K562 (cell line): ENCODE data around the gene AGAP6. TPM values are rescaled to one million over a fixed set of nuclear protein-coding genes. Genes with fewer than 3 reads are reported as not detected.
"Not testable (repeated sequence)": the region's sequence is repeated elsewhere in the genome, so short reads cannot be mapped to it uniquely, and the experiment has no call there.

Experiments
- E2F6 ChIP-seq, 2 experiments: IDR thresholded peaks; 2 replicates each; pipeline ENCODE4 v1.6.1; 2011; ENCODE audit warnings: borderline replicate concordance in 1 of 2, control low read depth in 1 of 2, low read depth in 1 of 2, low read length in 1 of 2, mild to moderate bottlenecking in 1 of 2, mixed read lengths in 1 of 2, moderate library complexity in 1 of 2; ENCODE audit not compliant: insufficient read depth in 1 of 2, insufficient read length in 1 of 2, poor library complexity in 1 of 2, severe bottlenecking in 1 of 2; ENCODE audit errors: extremely low read depth in 1 of 2
- ETV1 ChIP-seq: fragments of 450-650 bp; conservative IDR thresholded peaks from 2 replicates; pipeline ENCODE4 v1.6.1; 2016; ENCODE audit warnings: missing genetic modification characterization, control low read depth, low read depth, missing compliant biosample characterization
- JUND ChIP-seq, 2 experiments: IDR thresholded peaks; 2 replicates in 1 of 2; 3 replicates in 1 of 2; pipeline ENCODE4 v1.6.1; 2011; ENCODE audit warnings: borderline replicate concordance in 2 of 2, low read depth in 2 of 2, low read length in 2 of 2, improper control_type of control experiment in 1 of 2, missing biosample characterization in 1 of 2, missing genetic modification characterization in 1 of 2, missing genetic modification reagents in 1 of 2
- KDM5B ChIP-seq: fragments of 200-600 bp; sonication (generic); IDR thresholded peaks from 2 replicates; pipeline ENCODE4 v1.6.1; 2012; ENCODE audit warnings: low read depth, mild to moderate bottlenecking, moderate library complexity, low read length, control low read depth, inconsistent platforms; ENCODE audit not compliant: insufficient replicate concordance
- POLR2A ChIP-seq: fragments of 450-650 bp; conservative IDR thresholded peaks from 2 replicates; pipeline ENCODE4 v1.6.1; 2016
- POLR2AphosphoS5 ChIP-seq: IDR thresholded peaks from 2 replicates; pipeline ENCODE4 v1.6.1; 2011; ENCODE audit warnings: mild to moderate bottlenecking, low read depth, low read length, moderate library complexity; ENCODE audit not compliant: control insufficient read depth, insufficient read depth
- SAP30 ChIP-seq: fragments of 200-600 bp; sonication (generic); IDR thresholded peaks from 2 replicates; pipeline ENCODE4 v1.6.1; 2012; ENCODE audit warnings: borderline replicate concordance, low read depth, mild to moderate bottlenecking, moderate library complexity, low read length, control low read depth, inconsistent platforms; ENCODE audit not compliant: insufficient read depth, poor library complexity, severe bottlenecking
- TEAD2 ChIP-seq: fragments of 450-650 bp; IDR thresholded peaks from 2 replicates; pipeline ENCODE4 v1.6.1; 2016; ENCODE audit warnings: missing genetic modification characterization, control low read depth, missing compliant biosample characterization
- ZFX ChIP-seq: sonication (generic); formaldehyde crosslinking; IDR thresholded peaks from 2 replicates; pipeline ENCODE4 v1.8.0; 2022; ENCODE audit warnings: mild to moderate bottlenecking, missing genetic modification reagents, moderate library complexity
- polyA plus RNA-seq, 8 experiments: library from polyadenylated mRNA; depleted of rRNA in 4 of 8; stranded (reverse) in 5 of 8; unstranded in 3 of 8; fragments of >200 nt; fragmentation: Nextera tagmentation in 2 of 8; fragmentation: Illumina TruSeq in 1 of 8; extraction: Ambion mirVana in 2 of 8; extraction: Trizol in 1 of 8; gene quantifications; 2 replicates each; pipeline versions ENCODE4 v1.2.1 to v1.2.3, GENCODE V29; 2011 to 2014; ENCODE audit warnings: inconsistent platforms in 1 of 8, missing spikeins in 1 of 8
- total RNA-seq, 7 experiments: library from RNA; depleted of rRNA in 6 of 7; stranded (reverse); fragments of >200 nt in 6 of 7; fragmentation: Illumina TruSeq in 2 of 7; extraction: Trizol in 2 of 7; gene quantifications; 2 replicates each; pipeline versions ENCODE4 v1.2.1 to v1.2.3, GENCODE V29; 2011 to 2021; ENCODE audit warnings: low replicate concordance in 1 of 7
- TF ChIP-seq, protein P1 (sequence below): fragments of 450-650 bp; IDR thresholded peaks from 2 replicates; pipeline ENCODE4 v1.6.1; 2016; ENCODE audit warnings: mild to moderate bottlenecking, moderate library complexity

AGAP6 gene
- total and polyA plus RNA-seq, 9 of the 15 experiments (the other 6 are each of a cell fraction or from before 2014, with no cell fraction given) = 1.0 to 46.8 (median 18.3) TPM

GRCh38 chr10:49941447-49942338, 46.5 kb upstream of the AGAP6 start, which contains the start of the genes PARG and TIMM23B (continued):
- TF ChIP-seq SAP30 (peak; percentile 95), ETV1 (tag) (peak; percentile 76), POLR2A (peak; percentile 92), E2F6 (IDR thresholded peaks at IDR 0.05; ENCODE audit: borderline replicate concordance in 1 of 2, extremely low read depth in 1 of 2, insufficient read depth in 1 of 2, insufficient read length in 1 of 2, low read depth in 1 of 2, low read length in 1 of 2, poor library complexity in 1 of 2, severe bottlenecking in 1 of 2) (peak; percentile 56 to 88), POLR2AphosphoS5 (peak; percentile 66; the same call in 1 of the 2 replicates), KDM5B (peak; percentile 65), JUND (IDR thresholded peaks at IDR 0.05; ENCODE audit: borderline replicate concordance, low read depth, low read length) (0 out of 2 replicates have a peak, but pooled peaks have one; percentile 28), TEAD2 (tag) (peak; percentile 40; the same call in 1 of the 2 replicates), ZFX (CRISPR knock-in tag) (peak; percentile 66)
- TF ChIP-seq, protein P1, sequence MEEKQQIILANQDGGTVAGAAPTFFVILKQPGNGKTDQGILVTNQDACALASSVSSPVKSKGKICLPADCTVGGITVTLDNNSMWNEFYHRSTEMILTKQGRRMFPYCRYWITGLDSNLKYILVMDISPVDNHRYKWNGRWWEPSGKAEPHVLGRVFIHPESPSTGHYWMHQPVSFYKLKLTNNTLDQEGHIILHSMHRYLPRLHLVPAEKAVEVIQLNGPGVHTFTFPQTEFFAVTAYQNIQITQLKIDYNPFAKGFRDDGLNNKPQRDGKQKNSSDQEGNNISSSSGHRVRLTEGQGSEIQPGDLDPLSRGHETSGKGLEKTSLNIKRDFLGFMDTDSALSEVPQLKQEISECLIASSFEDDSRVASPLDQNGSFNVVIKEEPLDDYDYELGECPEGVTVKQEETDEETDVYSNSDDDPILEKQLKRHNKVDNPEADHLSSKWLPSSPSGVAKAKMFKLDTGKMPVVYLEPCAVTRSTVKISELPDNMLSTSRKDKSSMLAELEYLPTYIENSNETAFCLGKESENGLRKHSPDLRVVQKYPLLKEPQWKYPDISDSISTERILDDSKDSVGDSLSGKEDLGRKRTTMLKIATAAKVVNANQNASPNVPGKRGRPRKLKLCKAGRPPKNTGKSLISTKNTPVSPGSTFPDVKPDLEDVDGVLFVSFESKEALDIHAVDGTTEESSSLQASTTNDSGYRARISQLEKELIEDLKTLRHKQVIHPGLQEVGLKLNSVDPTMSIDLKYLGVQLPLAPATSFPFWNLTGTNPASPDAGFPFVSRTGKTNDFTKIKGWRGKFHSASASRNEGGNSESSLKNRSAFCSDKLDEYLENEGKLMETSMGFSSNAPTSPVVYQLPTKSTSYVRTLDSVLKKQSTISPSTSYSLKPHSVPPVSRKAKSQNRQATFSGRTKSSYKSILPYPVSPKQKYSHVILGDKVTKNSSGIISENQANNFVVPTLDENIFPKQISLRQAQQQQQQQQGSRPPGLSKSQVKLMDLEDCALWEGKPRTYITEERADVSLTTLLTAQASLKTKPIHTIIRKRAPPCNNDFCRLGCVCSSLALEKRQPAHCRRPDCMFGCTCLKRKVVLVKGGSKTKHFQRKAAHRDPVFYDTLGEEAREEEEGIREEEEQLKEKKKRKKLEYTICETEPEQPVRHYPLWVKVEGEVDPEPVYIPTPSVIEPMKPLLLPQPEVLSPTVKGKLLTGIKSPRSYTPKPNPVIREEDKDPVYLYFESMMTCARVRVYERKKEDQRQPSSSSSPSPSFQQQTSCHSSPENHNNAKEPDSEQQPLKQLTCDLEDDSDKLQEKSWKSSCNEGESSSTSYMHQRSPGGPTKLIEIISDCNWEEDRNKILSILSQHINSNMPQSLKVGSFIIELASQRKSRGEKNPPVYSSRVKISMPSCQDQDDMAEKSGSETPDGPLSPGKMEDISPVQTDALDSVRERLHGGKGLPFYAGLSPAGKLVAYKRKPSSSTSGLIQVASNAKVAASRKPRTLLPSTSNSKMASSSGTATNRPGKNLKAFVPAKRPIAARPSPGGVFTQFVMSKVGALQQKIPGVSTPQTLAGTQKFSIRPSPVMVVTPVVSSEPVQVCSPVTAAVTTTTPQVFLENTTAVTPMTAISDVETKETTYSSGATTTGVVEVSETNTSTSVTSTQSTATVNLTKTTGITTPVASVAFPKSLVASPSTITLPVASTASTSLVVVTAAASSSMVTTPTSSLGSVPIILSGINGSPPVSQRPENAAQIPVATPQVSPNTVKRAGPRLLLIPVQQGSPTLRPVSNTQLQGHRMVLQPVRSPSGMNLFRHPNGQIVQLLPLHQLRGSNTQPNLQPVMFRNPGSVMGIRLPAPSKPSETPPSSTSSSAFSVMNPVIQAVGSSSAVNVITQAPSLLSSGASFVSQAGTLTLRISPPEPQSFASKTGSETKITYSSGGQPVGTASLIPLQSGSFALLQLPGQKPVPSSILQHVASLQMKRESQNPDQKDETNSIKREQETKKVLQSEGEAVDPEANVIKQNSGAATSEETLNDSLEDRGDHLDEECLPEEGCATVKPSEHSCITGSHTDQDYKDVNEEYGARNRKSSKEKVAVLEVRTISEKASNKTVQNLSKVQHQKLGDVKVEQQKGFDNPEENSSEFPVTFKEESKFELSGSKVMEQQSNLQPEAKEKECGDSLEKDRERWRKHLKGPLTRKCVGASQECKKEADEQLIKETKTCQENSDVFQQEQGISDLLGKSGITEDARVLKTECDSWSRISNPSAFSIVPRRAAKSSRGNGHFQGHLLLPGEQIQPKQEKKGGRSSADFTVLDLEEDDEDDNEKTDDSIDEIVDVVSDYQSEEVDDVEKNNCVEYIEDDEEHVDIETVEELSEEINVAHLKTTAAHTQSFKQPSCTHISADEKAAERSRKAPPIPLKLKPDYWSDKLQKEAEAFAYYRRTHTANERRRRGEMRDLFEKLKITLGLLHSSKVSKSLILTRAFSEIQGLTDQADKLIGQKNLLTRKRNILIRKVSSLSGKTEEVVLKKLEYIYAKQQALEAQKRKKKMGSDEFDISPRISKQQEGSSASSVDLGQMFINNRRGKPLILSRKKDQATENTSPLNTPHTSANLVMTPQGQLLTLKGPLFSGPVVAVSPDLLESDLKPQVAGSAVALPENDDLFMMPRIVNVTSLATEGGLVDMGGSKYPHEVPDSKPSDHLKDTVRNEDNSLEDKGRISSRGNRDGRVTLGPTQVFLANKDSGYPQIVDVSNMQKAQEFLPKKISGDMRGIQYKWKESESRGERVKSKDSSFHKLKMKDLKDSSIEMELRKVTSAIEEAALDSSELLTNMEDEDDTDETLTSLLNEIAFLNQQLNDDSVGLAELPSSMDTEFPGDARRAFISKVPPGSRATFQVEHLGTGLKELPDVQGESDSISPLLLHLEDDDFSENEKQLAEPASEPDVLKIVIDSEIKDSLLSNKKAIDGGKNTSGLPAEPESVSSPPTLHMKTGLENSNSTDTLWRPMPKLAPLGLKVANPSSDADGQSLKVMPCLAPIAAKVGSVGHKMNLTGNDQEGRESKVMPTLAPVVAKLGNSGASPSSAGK = peak; percentile 92
- TF ChIP-seq JUND (tag; IDR thresholded peaks at IDR 0.05; ENCODE audit: borderline replicate concordance, low read depth, low read length) = not testable (repeated sequence)
